KG1 (cell line): ENCODE results near the gene DLG1.
A peak's percentile ranks its signal among the peaks of the same experiment; 100 is the strongest.

Source experiments
- DNase-seq: peaks from one replicate; lab custom pipeline; 2025; lab: John Stamatoyannopoulos, UW

The DLG1 gene

DNA sequence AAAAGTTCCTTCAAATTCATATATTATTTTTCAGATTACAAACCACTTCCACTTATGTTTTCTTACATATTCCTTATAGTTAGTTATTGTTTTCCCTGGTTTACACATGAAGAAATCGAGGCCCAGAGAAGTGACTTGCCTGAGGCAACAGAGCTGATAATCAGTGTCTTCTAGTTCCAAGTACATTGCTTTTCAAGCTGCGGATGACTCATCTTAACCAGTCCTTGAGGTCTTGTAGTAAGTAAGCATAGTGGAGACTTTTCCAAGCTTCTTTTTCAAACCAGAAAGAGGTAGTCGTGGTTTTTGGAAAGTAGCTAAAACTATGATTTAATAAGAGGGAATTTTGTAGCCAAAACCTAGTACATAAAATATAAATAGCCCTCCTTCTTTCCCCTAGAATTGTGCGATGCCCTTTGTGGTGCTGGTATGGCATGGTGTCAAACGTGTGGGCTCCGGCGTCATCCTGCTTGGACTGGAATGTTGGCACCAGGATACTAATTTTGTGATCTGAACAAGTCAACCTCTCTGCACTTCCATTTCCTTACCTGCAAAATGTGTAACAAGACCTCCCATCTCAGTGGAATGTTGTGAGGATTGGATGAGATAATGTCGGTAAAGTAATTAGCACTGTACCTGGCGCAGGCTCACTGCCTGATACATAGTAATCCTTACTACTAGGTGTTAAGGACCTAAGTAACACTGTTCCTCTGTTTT, 19.0 kb upstream of the DLG1 start:
- DNase-seq: no peak

DNA sequence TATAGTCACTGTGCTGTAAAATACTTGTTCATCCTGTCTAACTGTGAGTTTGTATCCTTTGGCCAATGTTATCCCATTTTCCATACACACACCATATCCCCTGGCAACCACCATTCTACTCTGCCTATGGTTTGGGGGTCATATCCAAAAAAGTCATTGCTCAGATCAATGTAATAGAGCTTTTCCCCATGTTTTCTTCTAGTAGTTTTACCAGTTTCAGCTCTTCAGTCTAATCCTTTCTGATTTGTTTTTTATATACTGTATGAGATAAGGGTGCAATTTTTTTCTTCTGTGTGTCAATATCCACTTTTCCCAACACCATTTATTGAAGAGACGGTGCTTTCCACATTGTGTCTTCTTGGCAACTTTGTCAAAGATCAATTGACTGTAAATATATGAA, 14.0 kb upstream of the DLG1 start:
- no peak for DNase-seq

DNA sequence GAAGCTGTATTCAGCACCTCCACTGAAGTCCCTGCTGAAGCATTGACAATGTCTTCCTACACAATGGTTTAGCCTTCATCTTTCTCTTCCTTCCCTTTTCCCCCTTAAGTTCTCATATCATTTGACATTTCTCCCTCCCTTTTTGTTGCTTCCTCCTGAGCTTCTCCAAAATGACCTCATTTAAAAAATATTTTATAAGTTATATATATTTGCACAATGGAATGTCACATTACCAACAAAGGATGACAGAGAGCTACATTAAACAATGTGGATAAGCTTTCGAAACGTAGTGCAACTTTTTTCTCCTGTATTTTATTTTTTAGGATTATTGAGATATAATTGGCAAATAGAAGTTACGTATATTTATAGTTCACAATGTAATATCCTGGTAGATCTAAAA, 13.2 kb upstream of the DLG1 start:
- DNase-seq: no peak

DNA sequence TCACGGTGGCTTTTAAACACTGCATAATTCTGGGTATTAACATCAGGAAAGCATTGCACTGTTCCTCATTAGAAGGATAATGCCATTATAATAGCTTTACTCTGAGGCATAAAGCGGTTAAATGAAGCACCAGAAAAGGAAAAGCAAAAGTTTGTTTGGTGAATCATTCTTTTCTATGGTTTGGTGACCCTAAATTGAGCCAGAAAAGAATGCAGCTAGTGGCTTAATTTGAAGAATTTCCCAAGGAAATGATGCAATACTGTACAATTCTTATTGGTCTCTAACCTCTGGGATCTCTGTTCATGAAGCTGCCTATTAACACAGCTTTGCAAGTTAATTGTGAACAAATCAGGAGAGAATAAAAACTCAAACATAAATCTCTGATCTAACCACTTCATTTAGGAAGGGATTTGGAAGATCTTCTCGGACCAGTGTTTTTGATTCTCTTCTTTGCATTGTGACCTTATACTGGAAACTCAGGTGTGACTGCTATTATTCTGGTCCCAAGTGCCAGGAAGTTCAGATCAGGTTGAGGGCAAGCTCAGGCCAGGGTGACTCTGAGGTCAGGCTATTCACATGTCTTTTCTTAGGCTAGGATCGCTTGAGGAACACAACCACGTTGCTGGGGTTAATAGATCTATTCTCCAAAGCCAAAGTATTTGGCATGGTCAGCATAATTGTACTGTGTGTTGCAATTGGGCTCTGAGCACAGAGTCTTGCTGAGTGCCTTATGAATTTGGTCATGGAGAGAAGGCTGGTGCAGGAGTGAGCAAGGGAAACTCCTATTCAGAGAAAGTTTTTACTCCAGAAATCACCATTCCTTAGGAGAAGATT, 11.3 kb upstream of the DLG1 start:
- no peak for DNase-seq

DNA sequence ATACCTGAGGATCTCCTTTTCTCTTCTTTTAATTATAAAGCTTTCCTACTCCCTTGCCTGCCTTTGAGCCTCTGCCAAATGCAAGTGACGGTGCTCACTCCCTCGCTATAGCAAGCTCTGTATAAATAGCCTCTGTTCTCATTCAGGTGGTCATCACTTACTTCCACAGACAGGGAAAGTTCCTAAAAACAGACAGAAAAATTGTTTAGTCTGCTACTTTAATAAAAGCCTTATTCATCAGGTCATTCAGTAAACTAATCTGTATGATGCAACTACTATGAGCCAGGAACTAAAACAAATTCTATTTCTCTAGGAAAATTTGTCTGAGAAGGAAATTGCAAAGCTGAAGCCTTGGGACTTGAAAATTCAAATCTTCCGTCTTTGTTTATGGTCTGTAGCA, 10.2 kb upstream of the DLG1 start:
- no peak for DNase-seq

DNA sequence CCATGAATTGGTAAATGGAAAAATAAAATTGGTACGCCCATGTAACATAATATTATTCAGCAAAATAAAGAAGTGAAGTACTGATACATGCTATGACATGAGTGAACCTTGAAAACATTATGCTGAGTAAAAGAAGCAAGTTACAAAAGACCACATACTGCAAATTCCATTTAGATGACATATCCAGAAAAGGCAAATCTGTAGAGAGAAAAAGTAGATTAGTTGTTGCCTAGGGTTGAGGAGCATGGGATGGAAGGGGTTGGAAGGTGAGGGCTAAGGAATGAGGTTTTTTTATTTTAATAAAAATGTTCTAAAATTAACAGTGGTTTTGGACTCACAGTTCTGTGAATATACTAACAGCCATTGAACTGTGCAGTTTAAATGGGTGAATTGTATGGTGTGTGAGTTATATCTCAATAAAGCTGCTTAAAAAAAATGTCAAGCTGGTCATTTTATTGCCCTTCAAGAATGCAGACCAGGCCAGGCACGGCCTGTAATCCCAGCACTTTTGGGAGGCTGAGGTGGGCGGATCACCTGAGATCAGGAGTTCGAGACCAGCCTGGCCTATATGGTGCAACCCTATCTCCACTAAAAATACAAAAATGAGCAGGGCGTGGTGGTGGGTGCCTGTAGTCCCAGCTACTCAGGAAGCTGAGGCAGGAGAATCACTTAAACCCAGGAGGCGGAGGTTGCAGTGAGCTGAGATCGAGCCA, 8.1 kb upstream of the DLG1 start:
- DNase-seq: no peak

DNA sequence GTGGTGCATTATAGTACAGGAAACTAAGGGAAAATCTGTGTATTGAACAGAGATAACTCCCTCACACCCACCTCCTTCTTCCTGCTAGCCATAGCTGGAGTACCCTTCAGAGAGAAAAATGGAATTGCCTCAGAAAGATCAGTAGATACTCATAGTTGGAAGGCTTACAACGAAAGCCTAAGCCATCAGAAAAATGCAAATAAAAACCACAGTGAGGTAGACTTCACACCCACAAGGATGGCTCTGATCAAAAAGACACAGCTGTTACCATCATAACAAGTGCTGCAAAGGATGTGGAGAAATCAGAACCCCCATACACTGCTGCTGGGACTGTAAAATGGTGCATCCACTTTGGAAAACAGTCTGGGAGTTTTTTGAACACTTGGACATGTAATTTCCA, 7.4 kb upstream of the DLG1 start:
- DNase-seq: no peak

DNA sequence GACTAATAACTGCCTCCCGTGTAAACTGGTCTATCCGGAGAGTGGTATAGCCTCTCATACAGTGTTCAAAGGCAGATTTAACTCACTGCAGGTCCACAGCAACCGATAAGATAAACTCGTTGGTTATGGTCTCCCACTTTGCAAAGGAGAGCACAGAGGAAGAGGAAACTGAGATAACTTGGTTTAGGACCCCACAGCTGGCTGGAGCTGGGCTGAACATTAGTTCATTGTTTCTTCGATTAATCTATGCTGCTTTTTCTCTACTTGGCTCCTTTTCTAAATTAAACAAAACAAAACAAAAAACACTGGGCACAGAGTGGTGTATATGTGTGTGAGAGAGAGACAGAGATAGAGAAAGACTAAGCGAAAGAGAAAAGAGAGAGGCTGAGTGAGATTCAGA, 5.0 kb upstream of the DLG1 start:
- no peak for DNase-seq

DNA sequence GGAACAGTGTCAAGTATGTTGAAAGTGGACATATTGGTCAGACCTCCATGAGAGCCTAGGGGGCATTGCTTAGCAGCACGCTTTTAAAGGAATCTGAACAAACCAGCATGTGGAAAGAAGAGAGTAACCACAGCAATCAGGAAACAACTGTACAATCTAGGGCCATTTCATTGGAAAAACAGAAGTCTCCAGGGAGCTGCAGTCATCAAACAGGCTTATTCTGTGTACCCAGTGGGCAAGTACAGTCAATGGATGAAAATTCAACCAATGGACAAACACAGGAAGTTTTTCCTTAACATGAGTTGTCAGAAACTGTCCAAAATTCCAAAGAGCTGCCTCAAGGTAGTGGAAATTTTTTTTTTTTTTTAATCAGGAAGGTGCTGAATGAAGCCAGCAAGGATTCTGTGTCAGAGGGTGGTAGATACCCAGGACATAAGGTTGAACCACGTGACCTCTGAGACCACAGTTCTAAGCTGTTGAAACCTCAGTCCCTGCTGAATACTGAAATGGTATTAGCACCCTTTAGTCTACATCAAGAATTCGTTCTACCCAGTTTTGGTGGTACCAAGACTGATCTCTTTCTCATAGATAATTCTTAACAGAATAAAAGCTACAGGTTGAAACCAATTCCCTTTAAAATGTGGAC, 4.4 kb upstream of the DLG1 start:
- no peak for DNase-seq

DNA sequence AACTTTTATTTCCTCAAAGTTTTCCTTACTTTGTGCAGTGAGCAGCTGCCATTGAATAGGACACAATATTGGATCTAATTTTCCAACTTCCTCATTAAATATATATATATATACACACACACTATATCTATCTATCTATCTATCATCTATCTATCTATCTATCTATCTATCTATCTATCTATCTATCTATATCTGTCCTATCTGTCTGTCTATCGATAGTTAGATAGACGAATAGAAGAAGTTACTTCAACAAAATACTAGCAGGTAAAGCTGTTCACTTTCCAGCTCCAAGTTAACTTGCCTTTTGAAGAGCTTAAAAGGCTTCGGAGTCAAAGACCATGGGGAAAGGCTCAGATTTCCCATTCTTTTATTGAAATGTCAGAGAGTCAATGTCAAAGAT, 3.6 kb upstream of the DLG1 start:
- DNase-seq: no peak

DNA sequence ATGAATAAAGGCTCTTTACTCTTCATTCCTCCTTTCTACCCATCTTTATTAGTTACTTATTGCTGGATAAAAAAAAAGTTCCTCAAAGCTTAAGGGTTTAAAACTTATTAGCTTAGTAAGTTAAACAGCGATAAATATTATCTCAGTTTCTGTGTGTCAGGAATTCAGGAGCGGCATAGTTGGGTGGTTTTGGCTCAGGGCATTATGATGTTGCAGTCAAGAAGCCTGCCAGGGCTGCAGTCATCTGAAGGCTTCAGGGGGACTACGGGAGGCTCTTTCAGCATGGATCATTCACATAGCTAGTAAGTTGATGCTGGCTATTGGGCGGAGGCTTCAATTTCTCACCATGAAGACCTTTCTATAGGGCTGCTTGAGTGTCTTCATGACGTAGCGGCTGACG, 1.9 kb upstream of the DLG1 start:
- no peak for DNase-seq

DNA sequence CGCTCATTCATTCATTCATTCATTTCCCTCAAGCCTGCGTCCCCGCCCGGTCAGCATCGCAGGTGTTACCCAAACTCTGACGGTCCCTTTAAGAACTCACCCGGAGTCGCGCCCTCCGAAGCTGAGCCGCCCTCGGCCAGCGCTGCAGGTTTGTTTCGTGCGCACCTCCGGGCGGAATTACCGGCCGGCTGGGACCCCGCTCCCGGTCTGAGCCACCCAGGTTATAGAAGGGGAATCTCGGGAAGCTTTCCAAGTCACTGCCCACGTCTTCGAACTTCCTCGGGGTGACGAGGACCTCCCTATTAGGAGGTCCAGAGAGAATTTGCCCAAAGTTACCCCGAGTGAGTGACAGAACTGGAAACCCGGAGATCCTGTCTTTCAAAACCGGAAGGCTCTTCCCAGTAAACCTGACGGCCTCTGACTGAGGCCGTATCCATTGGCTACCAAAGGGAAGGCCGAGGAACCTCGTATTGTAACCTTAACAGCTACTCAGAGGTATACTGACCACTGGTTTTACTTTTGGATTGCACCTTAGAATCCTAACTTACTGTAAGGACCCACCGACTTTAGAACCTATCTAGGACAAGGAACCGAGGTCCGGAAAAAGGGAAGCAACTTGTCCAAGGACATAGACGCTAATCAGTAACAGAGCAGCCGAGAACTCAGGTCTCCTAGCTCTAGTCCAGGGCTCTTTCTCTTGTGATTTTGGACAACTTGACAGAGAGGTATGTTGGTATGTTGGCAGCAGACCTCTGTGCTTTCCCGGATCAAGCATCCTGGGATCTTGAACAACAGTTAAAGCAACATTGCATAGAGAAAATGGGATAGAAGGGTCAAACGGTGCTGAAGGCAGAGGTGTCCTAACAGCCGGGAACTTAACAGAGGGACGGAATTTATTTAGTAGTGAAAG, 788 bp upstream of the DLG1 start:
- DNase-seq: no peak

DNA sequence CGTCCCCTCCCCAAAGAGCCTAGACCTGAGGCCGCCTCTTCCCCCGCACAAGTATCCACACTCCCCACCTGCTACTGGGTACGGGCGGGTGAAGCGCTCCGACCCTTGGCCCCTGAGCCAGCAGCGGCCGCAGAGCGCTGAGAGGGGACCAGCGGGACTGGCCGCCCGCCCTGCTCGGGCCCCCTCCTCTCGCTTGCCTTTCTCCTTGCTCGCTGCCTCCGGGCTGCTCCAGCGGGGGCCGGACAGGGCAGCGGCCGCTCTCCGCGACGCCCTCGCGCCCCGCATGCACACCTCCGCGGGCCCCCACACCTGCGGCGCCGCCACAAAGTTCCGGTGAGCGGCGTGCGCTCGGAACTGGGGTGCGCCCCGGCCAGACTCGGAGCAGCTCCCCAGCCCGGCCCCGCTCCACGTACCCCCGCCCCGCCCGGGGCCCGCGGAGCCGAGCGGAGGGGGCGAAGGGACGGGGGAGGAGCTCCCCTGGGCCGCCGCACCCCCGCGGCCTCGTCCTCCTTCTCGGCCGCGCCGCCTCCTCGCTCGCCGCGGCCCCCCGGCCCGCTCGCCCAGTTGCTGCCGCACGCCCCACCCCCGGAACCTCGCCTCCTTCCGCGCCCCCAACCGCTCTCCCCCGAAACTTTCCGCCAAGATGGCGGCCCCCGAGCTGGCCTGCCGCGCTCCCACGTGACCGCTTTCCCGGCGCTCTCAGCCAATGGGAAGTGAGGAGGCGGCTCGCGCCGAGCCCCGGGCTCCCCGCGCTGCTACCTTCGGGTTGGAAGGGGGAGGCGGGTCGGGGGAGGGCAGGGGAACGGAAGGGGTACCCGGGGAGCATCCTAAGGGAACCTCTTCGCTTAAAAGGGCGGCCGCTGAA, 704 bp downstream of the DLG1 start:
- peak; percentile 87 for DNase-seq

DNA sequence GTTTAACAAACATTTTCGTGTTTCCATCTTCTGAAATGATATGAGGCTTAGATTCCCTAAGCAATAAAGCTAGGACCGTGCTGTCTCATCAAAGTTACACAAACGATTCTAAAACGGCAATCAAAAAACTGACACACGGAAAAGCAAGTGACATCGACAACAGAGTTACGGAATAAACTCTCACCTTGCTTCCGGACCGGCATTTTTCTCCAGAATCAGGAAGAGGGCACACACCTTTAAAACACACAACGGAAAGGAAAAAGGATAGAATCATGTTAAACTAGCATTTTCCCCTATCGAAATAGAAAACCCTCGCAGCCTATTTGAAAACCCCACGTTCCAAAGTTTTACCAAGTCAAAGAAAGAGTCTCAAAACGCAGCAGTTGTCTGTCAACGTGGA, 1.4 kb downstream of the DLG1 start:
- no peak for DNase-seq

DNA sequence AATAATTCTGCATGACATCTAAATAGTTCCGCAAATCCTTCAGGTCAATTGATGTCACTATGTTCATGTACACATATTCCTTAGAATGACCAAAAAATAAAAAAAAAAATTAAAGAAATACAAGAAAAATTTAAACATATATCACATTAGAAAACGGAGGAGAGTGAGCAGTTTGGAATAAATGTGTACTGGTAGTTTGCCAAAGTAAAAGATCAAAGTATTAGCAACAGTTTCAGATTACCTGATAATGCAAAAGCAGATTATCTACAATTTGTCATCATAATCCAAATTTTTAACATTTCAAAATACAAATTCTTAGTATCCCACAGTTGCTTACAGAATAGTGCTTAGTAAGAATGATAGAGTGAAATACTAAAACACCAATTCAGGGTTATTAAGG, 1.9 kb downstream of the DLG1 start:
- DNase-seq: no peak

DNA sequence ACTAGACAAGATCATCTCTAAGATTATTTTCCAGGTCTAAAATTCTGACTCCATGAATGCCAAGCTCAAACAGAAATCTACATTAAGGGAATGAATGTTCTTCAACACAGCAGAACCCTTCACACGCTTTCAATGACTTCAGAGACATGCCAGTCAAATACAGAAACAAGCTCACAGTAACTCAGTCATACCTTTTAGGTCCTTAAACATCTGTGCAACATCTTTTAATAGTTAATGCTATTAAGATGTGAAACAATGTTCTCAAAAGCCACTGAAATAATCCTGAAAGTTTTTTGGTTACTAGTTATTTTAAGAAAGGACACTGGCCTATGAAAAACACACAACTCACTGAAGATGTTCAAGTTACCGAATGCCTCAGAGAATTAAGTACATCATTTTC, 2.5 kb downstream of the DLG1 start:
- DNase-seq: no peak

DNA sequence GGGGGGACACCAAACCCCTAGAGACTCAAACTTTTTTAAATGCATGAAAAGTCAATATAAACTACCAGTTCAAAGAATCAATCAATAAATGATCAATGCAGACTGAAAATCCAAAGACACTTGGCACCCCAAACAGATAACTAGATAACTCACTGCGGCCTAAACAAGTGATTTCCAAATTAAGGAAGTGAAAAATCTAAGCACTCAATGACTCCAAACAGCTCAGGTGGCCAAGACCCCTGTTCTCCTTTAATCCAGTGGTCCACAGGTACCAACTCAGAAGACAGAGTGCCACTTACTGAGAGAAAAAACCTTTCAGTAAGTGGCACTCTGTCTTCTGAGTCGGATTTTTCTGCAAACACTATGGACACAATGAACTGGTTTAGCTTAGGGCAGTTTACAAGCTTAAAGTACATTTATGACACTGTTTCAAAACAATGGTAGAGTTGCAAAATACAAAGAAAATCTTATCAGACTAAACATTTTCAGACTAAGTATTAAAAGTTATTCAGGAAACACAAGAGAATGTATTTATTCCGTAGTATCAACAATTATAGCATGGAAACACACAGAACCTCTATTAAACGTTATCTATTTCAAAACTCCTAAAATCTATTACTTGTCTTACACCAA, 4.7 kb downstream of the DLG1 start:
- DNase-seq: no peak

DNA sequence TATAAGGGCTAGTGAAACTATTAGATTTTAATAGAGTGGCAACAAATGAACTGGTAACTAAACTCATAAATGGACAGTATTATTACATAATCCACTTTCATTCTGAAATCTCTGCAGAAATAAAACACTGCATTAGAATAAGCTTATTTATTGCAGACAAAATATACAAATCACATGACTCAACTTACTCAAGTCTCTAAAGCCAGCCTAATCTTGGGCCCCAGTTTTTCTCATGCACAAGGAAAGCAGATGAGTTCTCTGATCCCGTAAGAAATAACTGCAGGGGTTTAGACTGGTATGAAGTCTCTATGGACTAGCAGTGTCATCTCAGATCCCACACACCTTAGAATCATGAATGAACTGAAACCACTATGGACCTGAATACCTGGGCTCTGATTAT, 5.8 kb downstream of the DLG1 start:
- no peak for DNase-seq

DNA sequence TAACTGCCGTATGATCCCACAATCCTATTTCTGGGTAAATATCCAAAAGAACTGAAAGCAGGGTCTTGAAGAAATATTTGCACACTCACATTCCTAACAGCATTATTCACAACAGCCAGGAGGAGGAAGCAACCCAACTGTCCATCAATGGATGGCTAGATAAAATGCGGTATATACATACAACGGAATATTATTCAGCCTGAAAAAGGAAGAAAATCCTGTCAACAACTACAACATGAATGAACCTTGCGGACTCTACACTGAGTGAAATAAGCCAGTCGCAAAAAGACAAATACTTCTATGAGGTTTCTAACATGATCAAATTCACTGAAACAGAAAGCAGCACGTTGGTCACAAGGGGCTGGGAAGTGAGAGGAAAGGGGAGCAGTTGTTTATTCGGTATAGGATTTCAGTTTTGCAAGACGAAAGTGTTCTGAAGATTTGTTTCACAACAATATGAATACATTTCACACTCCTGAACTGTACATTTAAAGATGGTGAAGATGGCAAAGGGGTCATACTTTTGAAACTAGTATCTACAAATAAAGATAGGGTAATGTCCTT, 6.2 kb downstream of the DLG1 start:
- DNase-seq: no peak

DNA sequence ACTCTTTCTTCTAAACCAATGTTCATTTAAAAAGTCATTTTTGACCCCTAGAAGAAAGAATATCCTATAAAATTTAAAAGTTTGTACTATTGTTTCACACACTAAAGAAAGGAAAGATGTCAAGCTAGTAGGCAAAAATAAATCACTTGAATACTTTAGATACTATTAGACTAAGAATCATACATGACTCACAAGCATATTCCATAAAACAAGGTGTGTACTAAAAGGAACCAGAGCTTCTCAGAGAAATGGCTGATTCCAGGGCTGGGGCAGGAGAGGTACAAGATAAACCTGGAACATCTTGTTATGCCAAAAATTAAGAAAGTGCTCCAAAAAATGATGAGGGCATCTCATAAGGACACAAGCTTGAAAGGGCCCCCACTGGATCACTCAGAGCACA, 8.7 kb downstream of the DLG1 start:
- DNase-seq: no peak
